Suprapubic skin (tissue), 3 donors: ENCODE measurements around the gene ULK4.

ENCODE experiments used
- CTCF ChIP-seq, 2 donors: fragments of 200-600 bp in 1 of 2; fragments of 450-650 bp in 1 of 2; sonication (generic) in 1 of 2; IDR thresholded peaks; one replicate each; pipeline ENCODE4 v1.5.1; 2016 to 2019; ENCODE audit warnings: antibody characterized with exemption in 2 of 2, mild to moderate bottlenecking in 1 of 2, moderate library complexity in 1 of 2
- POLR2A ChIP-seq, 2 donors: fragments of 450-650 bp; IDR thresholded peaks; one replicate each; pipeline ENCODE4 v1.6.1; 2017; ENCODE audit warnings: antibody characterized with exemption in 2 of 2, mild to moderate bottlenecking in 2 of 2, moderate library complexity in 2 of 2

DNA sequence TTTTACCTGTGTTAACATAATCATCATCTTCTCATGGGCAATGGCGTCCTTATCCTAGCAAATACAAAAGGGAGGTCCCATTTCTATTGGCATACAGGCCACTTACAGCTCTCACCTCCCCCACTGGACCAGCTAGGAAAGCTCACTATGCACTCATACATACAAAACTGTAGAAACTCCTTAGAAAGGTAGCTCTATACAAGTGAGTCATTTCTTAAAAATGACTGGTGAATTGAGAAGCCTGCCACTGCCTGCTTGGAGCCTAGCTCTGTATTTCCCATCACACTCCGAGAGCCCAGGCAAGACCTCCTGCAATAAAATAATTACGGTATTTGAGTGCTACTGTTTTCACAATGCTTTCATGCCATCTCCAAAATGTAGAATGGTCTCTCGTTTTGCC lies 321.8 kb downstream of the ULK4 start:
- TF ChIP-seq POLR2A (IDR thresholded peaks at IDR 0.05): no peak
- no peak for TF ChIP-seq CTCF (IDR thresholded peaks at IDR 0.05)
